HG03342 (cell line): ENCODE measurements around the gene SFXN1.
"Not testable (repeated sequence)": the region's sequence is repeated elsewhere in the genome, so short reads cannot be mapped to it uniquely, and the experiment has no call there.

ENCODE experiments used
- ATAC-seq: cut with Tn5 transposase; IDR thresholded peaks from one replicate; pipeline ENCODE4 v1.9.1; 2021; ENCODE audit warnings: mild to moderate bottlenecking, moderate library complexity; ENCODE audit not compliant: unreplicated experiment

SFXN1 gene

GRCh38 chr5:175493726-175494125 is 15.4 kb downstream of the SFXN1 start:
- no peak for ATAC-seq

- no peak for ATAC-seq
These were observed 16.2 kb downstream of the SFXN1 start for GRCh38 chr5:175494264-175495183.

GRCh38 chr5:175501759-175502158 is 23.4 kb downstream of the SFXN1 start:
- ATAC-seq: no peak

- ATAC-seq: not testable (repeated sequence)
These were observed 29.3 kb downstream of the SFXN1 start for GRCh38 chr5:175507671-175508070.

- no peak for ATAC-seq
These were observed 30.5 kb downstream of the SFXN1 start for GRCh38 chr5:175508896-175509295.

GRCh38 chr5:175513297-175513696 is 34.9 kb downstream of the SFXN1 start:
- ATAC-seq: no peak

- ATAC-seq: no peak
These were observed 35.4 kb downstream of the SFXN1 start for GRCh38 chr5:175513726-175514125.

GRCh38 chr5:175516933-175517823 is 38.8 kb downstream of the SFXN1 start:
- ATAC-seq: no peak

- ATAC-seq: no peak
These were observed 39.6 kb downstream of the SFXN1 start for GRCh38 chr5:175517824-175518450.

GRCh38 chr5:175519006-175519405 is 40.6 kb downstream of the SFXN1 start:
- no peak for ATAC-seq

- no peak for ATAC-seq
These were observed 42.0 kb downstream of the SFXN1 start for GRCh38 chr5:175520321-175520720.

- ATAC-seq: no peak
These were observed 42.5 kb downstream of the SFXN1 start for GRCh38 chr5:175520873-175521272.

GRCh38 chr5:175521313-175521833 is 43.0 kb downstream of the SFXN1 start:
- ATAC-seq: no peak

- no peak for ATAC-seq
These were observed 44.9 kb downstream of the SFXN1 start for GRCh38 chr5:175523292-175523691.

GRCh38 chr5:175524211-175524610 is 45.9 kb downstream of the SFXN1 start:
- ATAC-seq: no peak

- no peak for ATAC-seq
These were observed 48.3 kb downstream of the SFXN1 start for GRCh38 chr5:175526691-175527090.

GRCh38 chr5:175531361-175531760 is 53.0 kb downstream of the SFXN1 start:
- no peak for ATAC-seq

GRCh38 chr5:175534070-175534932 is 55.9 kb downstream of the SFXN1 start:
- peak; percentile 97 for ATAC-seq

- ATAC-seq: not testable (repeated sequence)
These were observed 57.0 kb downstream of the SFXN1 start for GRCh38 chr5:175535331-175535730.

- no peak for ATAC-seq
These were observed 57.4 kb downstream of the SFXN1 start for GRCh38 chr5:175535796-175536195.
